Measurements from ENCODE around the gene FBXW7. TPM values are rescaled to one million over a fixed set of nuclear protein-coding genes. Genes with fewer than 3 reads are reported as not detected.

FBXW7 gene
- total RNA-seq, 1 experiment from 2014 or later: 27.1 TPM

- Mint-ChIP-seq H3K36me3 (ENCODE audit: insufficient read depth in 1 of 3, low read depth in 3 of 3) (no peaks in the 10 kb centered on the region), H3K4me1 (peaks cover 0 to 5% of the 10 kb centered on the region in 2 experiments; a peak in 1 of 4 replicates), H3K9me3 (no peaks in the 10 kb centered on the region), H3K27me3 (ENCODE audit: low read depth) (no peaks in the 10 kb centered on the region), H3K27ac (no peak overlapping the region), H3K4me3 (no peak overlapping the region)
- H3K14ac ChIP-seq (ENCODE audit: insufficient read depth, low read length): no peak overlapping the region
- H3K18ac ChIP-seq (ENCODE audit: insufficient read length, low read depth, low read length): no peak overlapping the region
- TF ChIP-seq, protein P1, sequence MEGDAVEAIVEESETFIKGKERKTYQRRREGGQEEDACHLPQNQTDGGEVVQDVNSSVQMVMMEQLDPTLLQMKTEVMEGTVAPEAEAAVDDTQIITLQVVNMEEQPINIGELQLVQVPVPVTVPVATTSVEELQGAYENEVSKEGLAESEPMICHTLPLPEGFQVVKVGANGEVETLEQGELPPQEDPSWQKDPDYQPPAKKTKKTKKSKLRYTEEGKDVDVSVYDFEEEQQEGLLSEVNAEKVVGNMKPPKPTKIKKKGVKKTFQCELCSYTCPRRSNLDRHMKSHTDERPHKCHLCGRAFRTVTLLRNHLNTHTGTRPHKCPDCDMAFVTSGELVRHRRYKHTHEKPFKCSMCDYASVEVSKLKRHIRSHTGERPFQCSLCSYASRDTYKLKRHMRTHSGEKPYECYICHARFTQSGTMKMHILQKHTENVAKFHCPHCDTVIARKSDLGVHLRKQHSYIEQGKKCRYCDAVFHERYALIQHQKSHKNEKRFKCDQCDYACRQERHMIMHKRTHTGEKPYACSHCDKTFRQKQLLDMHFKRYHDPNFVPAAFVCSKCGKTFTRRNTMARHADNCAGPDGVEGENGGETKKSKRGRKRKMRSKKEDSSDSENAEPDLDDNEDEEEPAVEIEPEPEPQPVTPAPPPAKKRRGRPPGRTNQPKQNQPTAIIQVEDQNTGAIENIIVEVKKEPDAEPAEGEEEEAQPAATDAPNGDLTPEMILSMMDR (conservative IDR thresholded peaks at IDR 0.05): no peak
- no peaks in the 10 kb centered on the region for H3K4me1 ChIP-seq (ENCODE audit: insufficient read depth, low read length)
- H2BK15ac ChIP-seq (ENCODE audit: low read depth, low read length): no peak overlapping the region
- no peak overlapping the region for H3K23ac ChIP-seq (ENCODE audit: insufficient read length, low read depth, low read length)
- H4K8ac ChIP-seq (replicated peaks; ENCODE audit: insufficient read length, low read depth, low read length): no peak overlapping the region
- H3K27ac ChIP-seq (ENCODE audit: insufficient read length, low read depth, low read length): no peak overlapping the region
- no peak overlapping the region for H3K9ac ChIP-seq (ENCODE audit: extremely low read depth, insufficient read length, low read length)
- no peaks in the 10 kb centered on the region for H3K23me2 ChIP-seq (ENCODE audit: insufficient read length, low read depth, low read length, poor library complexity, severe bottlenecking)
- H2BK12ac ChIP-seq (ENCODE audit: insufficient read length, low read depth, low read length): no peak overlapping the region
- no peak for DNase-seq
- no peak overlapping the region for H4K5ac ChIP-seq (ENCODE audit: insufficient read length, low read depth, low read length)
- no peak overlapping the region for H2AFZ ChIP-seq (ENCODE audit: low read length)
- no peak overlapping the region for H3T11ph ChIP-seq (ENCODE audit: low read length)
- no peaks in the 10 kb centered on the region for H4K20me1 ChIP-seq (ENCODE audit: control insufficient read depth, insufficient read depth, insufficient read length)
- H3K56ac ChIP-seq (ENCODE audit: insufficient read length, low read depth, low read length): no peak overlapping the region
- no peak overlapping the region for H2AK5ac ChIP-seq (ENCODE audit: insufficient read length, low read length)
- no peaks in the 10 kb centered on the region for H3K9me3 ChIP-seq (ENCODE audit: control insufficient read depth, low read depth, low read length)
- peaks cover 7% of the 10 kb centered on the region for H3K79me1 ChIP-seq (ENCODE audit: insufficient read depth, low read depth, low read length, poor library complexity, severe bottlenecking)
- no peak overlapping the region for H2BK5ac ChIP-seq (ENCODE audit: insufficient read length, low read length)
- H4K91ac ChIP-seq (ENCODE audit: insufficient read length, low read depth, low read length): no peak overlapping the region
- H2BK20ac ChIP-seq (ENCODE audit: low read depth, low read length, poor library complexity, severe bottlenecking): no peak overlapping the region
- H3K27me3 ChIP-seq (ENCODE audit: insufficient read depth, low read length): no peaks in the 10 kb centered on the region
- H3K79me2 ChIP-seq (ENCODE audit: insufficient read depth, low read length): peaks cover 2% of the 10 kb centered on the region; the same call in 1 of the 2 replicates
- WGBS (ENCODE audit: extremely low coverage, insufficient read length, low lambda C conversion rate): no CpG with 5 or more reads among the region's 3 CpGs
- H2BK120ac ChIP-seq (ENCODE audit: low read depth, low read length, poor library complexity, severe bottlenecking): no peak overlapping the region
- no peak overlapping the region for H3K4me2 ChIP-seq (ENCODE audit: insufficient read depth, insufficient read length, low read length)
- no peak overlapping the region for H3K4ac ChIP-seq (ENCODE audit: low read depth, low read length)
These were observed 64.6 kb downstream of the FBXW7 start for GRCh38 chr4:152471251-152471792.
